T-cell (primary cell): ENCODE results near the gene RPP40. TPM values are rescaled to one million over a fixed set of nuclear protein-coding genes. Genes with fewer than 3 reads are reported as not detected.
A peak's percentile ranks its signal among the peaks of the same experiment; 100 is the strongest.

Source experiments
- ATAC-seq, 4 experiments: fragments of 200-7000 bp in 3 of 4; fragments of 150-1000 bp in 1 of 4; cut with Tn5 transposase; replicated peaks in 1 of 4; 1 replicate in 3 of 4; 2 replicates in 1 of 4; pipeline ENCODE4 v1.10.0; 2021; ENCODE audit warnings: moderate library complexity in 3 of 4, mild to moderate bottlenecking in 2 of 4, moderate number of reproducible peaks in 1 of 4
- CTCF ChIA-PET, 2 donors: fragments of 300-600 bp; sonication (Branson Sonifier 250); formaldehyde crosslinking; loops; one replicate each; lab custom pipeline; 2022; ENCODE audit warnings: antibody characterized with exemption in 2 of 2; lab: Charles Lee
- POLR2A ChIA-PET, 2 donors: fragments of 300-600 bp; sonication (Branson Sonifier 250); formaldehyde crosslinking; loops; one replicate each; lab custom pipeline; 2022; ENCODE audit warnings: antibody characterized with exemption in 2 of 2; lab: Charles Lee
- DNase-seq, 35 experiments: peaks; one replicate each; pipeline versions ENCODE4 v3.0.0 to v3.0.0-alpha.2; 2013 to 2023
- H3K27ac ChIP-seq: one replicate; pipeline ENCODE4 v1.5.1; 2013; ENCODE audit warnings: low read length
- H3K27me3 ChIP-seq, 2 experiments: replicated peaks in 1 of 2; 1 replicate in 1 of 2; 2 replicates in 1 of 2; pipeline versions ENCODE4 v1.6.1 to v1.7.0; 2013; ENCODE audit warnings: low read length in 1 of 2, mixed read lengths in 1 of 2; ENCODE audit not compliant: control insufficient read depth in 2 of 2, insufficient read depth in 2 of 2; ENCODE audit errors: extremely low read depth in 1 of 2
- H3K36me3 ChIP-seq, 2 donors: 1 replicate in 1 of 2; 2 replicates in 1 of 2; pipeline versions ENCODE4 v1.6.1 to v1.7.0; 2013; ENCODE audit warnings: low read length in 1 of 2; ENCODE audit not compliant: control insufficient read depth in 2 of 2, insufficient read depth in 1 of 2; ENCODE audit errors: extremely low read depth in 1 of 2
- H3K4me1 ChIP-seq, 2 experiments: 1 replicate in 1 of 2; 2 replicates in 1 of 2; pipeline versions ENCODE4 v1.6.1 to v1.7.0; 2013; ENCODE audit warnings: low read length in 2 of 2, mixed read lengths in 1 of 2; ENCODE audit not compliant: insufficient read depth in 2 of 2, control insufficient read depth in 1 of 2; ENCODE audit errors: extremely low read depth in 1 of 2
- H3K4me3 ChIP-seq, 2 donors: 1 replicate in 1 of 2; 2 replicates in 1 of 2; pipeline versions ENCODE4 v1.5.1 to v1.7.0; 2013; ENCODE audit warnings: mild to moderate bottlenecking in 2 of 2, low read length in 1 of 2, moderate library complexity in 1 of 2; ENCODE audit not compliant: control insufficient read depth in 1 of 2; ENCODE audit errors: extremely low read depth in 1 of 2
- H3K9me3 ChIP-seq: 2 replicates; pipeline ENCODE4 v1.7.0; 2013
- H3K27ac Mint-ChIP-seq, 2 donors: one replicate each; pipeline ENCODE4 v1.8.0; 2020 to 2021; ENCODE audit warnings: mild to moderate bottlenecking in 2 of 2, mixed read lengths in 2 of 2
- H3K27me3 Mint-ChIP-seq, 2 donors: one replicate each; pipeline ENCODE4 v1.8.0; 2021 to 2022; ENCODE audit warnings: mixed read lengths in 2 of 2
- H3K36me3 Mint-ChIP-seq: one replicate; pipeline ENCODE4 v1.8.0; 2021; ENCODE audit warnings: mixed read lengths
- H3K4me1 Mint-ChIP-seq, 3 donors: one replicate each; pipeline ENCODE4 v1.8.0; 2020 to 2022; ENCODE audit warnings: mixed read lengths in 3 of 3, mild to moderate bottlenecking in 1 of 3
- H3K4me3 Mint-ChIP-seq, 3 donors: one replicate each; pipeline ENCODE4 v1.8.0; 2020 to 2022; ENCODE audit warnings: mild to moderate bottlenecking in 3 of 3, mixed read lengths in 3 of 3, moderate library complexity in 3 of 3
- H3K9me3 Mint-ChIP-seq, 3 donors: one replicate each; pipeline ENCODE4 v1.8.0; 2020 to 2022; ENCODE audit warnings: mixed read lengths in 3 of 3
- WGBS: methylation state at CpG from one replicate; pipeline ENCODE4 v1.1.5; 2013; ENCODE audit warnings: missing lambda C conversion rate; ENCODE audit not compliant: insufficient coverage; 5-methylcytosine and 5-hydroxymethylcytosine counted together
- total RNA-seq, 35 experiments: library from RNA in 6 of 35; stranded (reverse) in 6 of 35; fragments of 120-200 nt in 1 of 35; gene quantifications; one replicate each; pipeline versions ENCODE4 v1.2.1 to v1.2.4 and lab custom pipeline; 2013 to 2026

The RPP40 gene
- total RNA-seq, 5 donors from 2014 or later (not counting 1 experiment from before 2014, with no cell fraction given), result 2.0 to 7.8 (median 4.8) TPM

DNA sequence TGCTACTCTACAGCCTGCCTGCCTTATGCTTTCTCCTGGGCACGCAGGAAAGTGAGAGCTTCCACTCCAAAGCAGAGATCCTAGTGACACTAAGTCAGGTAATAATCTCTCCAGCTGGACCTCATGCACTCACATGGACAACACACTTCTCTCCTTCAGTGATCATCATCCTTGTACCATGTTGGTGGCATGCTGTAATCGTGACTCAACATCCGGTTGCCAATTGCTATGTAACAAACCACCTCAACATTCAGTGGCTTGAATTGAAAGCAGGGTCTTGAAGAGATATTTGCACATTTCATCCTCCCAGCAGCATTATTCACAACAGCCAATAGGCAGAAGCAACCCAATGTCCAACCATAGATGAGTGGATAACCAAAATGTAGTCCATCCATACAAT is 41.0 kb upstream of the RPP40 start:
- Mint-ChIP-seq H3K27ac (no peak overlapping the region), H3K36me3 (peaks cover 32% of the 10 kb centered on the region), H3K27me3 (peaks cover 3 to 7% of the 10 kb centered on the region in 2 donors), H3K4me1 (no peaks in the 10 kb centered on the region), H3K4me3 (no peak overlapping the region), H3K9me3 (peaks cover 0 to 7% (median 1%) of the 10 kb centered on the region in 3 donors)
- no peak overlapping the region for H3K4me3 ChIP-seq
- H3K36me3 ChIP-seq, result no peaks in the 10 kb centered on the region
- POLR2A ChIA-PET, result no interaction called here
- ATAC-seq, result no peak
- H3K9me3 ChIP-seq, result no peaks in the 10 kb centered on the region
- WGBS, result no CpG with 5 or more reads among the region's 3 CpGs
- CTCF ChIA-PET, result no interaction called here
- no peaks in the 10 kb centered on the region for H3K4me1 ChIP-seq
- no peak overlapping the region for H3K27ac ChIP-seq
- DNase-seq, result no peak
- no peaks in the 10 kb centered on the region for H3K27me3 ChIP-seq

GRCh38 chr6:5042436-5042835 is 38.6 kb upstream of the RPP40 start:
- Mint-ChIP-seq H3K27me3 (peaks cover 2 to 3% of the 10 kb centered on the region in 2 donors), H3K9me3 (no peaks in the 10 kb centered on the region), H3K4me3 (no peak overlapping the region), H3K36me3 (peaks cover 29% of the 10 kb centered on the region), H3K4me1 (no peaks in the 10 kb centered on the region), H3K27ac (no peak overlapping the region)
- DNase-seq, result no peak
- Histone ChIP-seq H3K4me1 (no peaks in the 10 kb centered on the region), H3K4me3 (no peak overlapping the region), H3K36me3 (no peaks in the 10 kb centered on the region), H3K27ac (no peak overlapping the region), H3K9me3 (no peaks in the 10 kb centered on the region), H3K27me3 (no peaks in the 10 kb centered on the region)
- WGBS, result 88% methylated on average over 2 of the region's 3 CpGs
- ATAC-seq, result no peak
- CTCF ChIA-PET, result interaction anchor here in 1 of 2 donors (0.6 kb wide), 1 partner anchor 1053 kb away, joined by 3 read pairs; no protein-coding TSS in a partner anchor
- POLR2A ChIA-PET, result no interaction called here

GRCh38 chr6:5041955-5042354 is 38.1 kb upstream of the RPP40 start:
- Histone ChIP-seq H3K4me1 (no peaks in the 10 kb centered on the region), H3K36me3 (no peaks in the 10 kb centered on the region), H3K27ac (no peak overlapping the region), H3K4me3 (no peak overlapping the region), H3K9me3 (no peaks in the 10 kb centered on the region), H3K27me3 (no peaks in the 10 kb centered on the region)
- no peak overlapping the region for H3K27ac Mint-ChIP-seq
- no peak for DNase-seq
- WGBS, result no CpG with 5 or more reads among the region's 2 CpGs
- POLR2A ChIA-PET, result no interaction called here
- ATAC-seq, result no peak
- peaks cover 0 to 2% of the 10 kb centered on the region in 2 donors for H3K27me3 Mint-ChIP-seq
- H3K4me3 Mint-ChIP-seq, result no peak overlapping the region
- H3K4me1 Mint-ChIP-seq, result no peaks in the 10 kb centered on the region
- H3K36me3 Mint-ChIP-seq, result peaks cover 29% of the 10 kb centered on the region
- H3K9me3 Mint-ChIP-seq, result no peaks in the 10 kb centered on the region
- CTCF ChIA-PET, result interaction anchor here in 1 of 2 donors (0.6 kb wide), 1 partner anchor 1052 kb away, joined by 3 read pairs; no protein-coding TSS in a partner anchor

DNA sequence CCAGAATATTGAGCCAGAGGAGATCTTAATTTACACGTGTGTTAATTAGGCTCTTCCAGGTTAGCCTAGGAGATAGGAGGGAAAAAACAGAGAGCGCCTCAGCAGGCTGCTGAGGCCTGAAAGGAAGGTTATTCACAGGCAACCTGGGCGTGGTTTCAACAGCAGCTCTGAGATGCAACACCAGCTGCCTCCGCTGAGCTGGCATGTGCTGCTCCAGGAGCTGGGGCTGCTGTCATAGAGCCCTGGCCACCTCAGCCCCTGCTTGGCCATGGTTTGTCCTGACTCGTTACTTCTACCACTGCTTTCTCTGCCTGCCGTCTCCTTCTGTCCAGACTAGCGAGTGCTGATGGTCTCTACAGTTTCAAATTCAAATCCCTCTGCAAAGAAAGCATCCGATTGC is 32.4 kb upstream of the RPP40 start:
- H3K27me3 Mint-ChIP-seq, result no peaks in the 10 kb centered on the region
- no peak overlapping the region for H3K4me3 Mint-ChIP-seq
- ChIA-PET CTCF (interaction anchor here in 1 of 2 donors (1.0 kb wide), 1 partner anchor 22 kb away, joined by 3 read pairs; no protein-coding TSS in a partner anchor), POLR2A (no interaction called here)
- Histone ChIP-seq H3K4me3 (no peak overlapping the region), H3K4me1 (no peaks in the 10 kb centered on the region), H3K36me3 (no peaks in the 10 kb centered on the region), H3K27me3 (peaks cover 0 to 2% of the 10 kb centered on the region in 2 experiments), H3K9me3 (no peaks in the 10 kb centered on the region), H3K27ac (no peak overlapping the region)
- no peaks in the 10 kb centered on the region for H3K36me3 Mint-ChIP-seq
- no peaks in the 10 kb centered on the region for H3K9me3 Mint-ChIP-seq
- ATAC-seq (no peak), DNase-seq (no peak)
- H3K27ac Mint-ChIP-seq, result no peak overlapping the region
- H3K4me1 Mint-ChIP-seq, result peaks cover 0 to 3% (median 3%) of the 10 kb centered on the region in 3 donors
- 67% methylated on average over 8 of the region's 8 CpGs for WGBS

DNA sequence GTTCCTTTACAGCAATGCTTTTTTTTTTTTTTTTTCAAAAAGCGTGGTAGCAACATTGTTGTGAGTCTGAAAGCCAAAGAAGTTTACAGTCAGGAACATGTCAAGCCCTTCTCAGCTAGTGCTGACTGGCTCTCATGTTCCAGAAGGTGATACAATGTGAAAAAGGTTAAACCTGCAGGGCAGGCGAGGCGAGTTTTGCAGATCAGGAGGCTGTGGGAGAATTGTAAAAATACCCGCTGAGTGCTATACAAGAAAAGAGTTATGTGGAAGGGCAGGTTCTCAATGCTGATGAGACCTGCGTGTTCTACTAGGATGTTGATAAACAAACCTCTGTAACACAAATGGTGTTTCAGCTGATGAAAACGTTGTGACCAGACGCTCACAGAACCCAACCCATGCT is 30.9 kb upstream of the RPP40 start:
- Mint-ChIP-seq H3K4me3 (no peak overlapping the region), H3K27me3 (no peaks in the 10 kb centered on the region), H3K27ac (no peak overlapping the region), H3K9me3 (no peaks in the 10 kb centered on the region), H3K36me3 (no peaks in the 10 kb centered on the region), H3K4me1 (peaks cover 8 to 9% (median 9%) of the 10 kb centered on the region in 3 donors)
- no peak overlapping the region for H3K27ac ChIP-seq
- peaks cover 0 to 5% of the 10 kb centered on the region in 2 experiments for H3K27me3 ChIP-seq
- H3K4me1 ChIP-seq, result no peaks in the 10 kb centered on the region
- CTCF ChIA-PET, result no interaction called here
- DNase-seq (no peak), ATAC-seq (no peak)
- no peak overlapping the region for H3K4me3 ChIP-seq
- no peaks in the 10 kb centered on the region for H3K9me3 ChIP-seq
- POLR2A ChIA-PET, result no interaction called here
- 86% methylated on average over 3 of the region's 7 CpGs for WGBS
- no peaks in the 10 kb centered on the region for H3K36me3 ChIP-seq

DNA sequence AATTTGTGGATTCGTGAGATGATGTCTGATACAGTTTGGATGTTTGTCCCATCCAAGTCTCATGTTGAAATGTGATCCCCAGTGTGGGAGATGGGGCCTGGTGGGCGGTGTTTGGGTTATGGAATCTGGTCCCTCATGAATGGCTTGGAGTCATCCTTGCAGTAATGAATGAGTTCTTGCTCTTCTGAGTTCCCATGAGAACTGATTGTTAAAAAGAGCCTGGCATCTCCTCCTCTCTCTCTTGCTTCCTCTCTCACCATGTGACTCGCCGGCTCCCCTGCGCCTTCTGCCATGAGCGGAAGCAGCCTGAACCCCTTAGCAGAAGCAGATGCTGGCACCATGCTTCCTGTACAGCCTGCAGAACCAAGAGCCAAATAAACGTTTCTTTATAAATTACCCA is 30.5 kb upstream of the RPP40 start:
- POLR2A ChIA-PET, result no interaction called here
- Histone ChIP-seq H3K27me3 (peaks cover 0 to 5% of the 10 kb centered on the region in 2 experiments), H3K36me3 (no peaks in the 10 kb centered on the region), H3K4me1 (no peaks in the 10 kb centered on the region), H3K27ac (no peak overlapping the region), H3K9me3 (no peaks in the 10 kb centered on the region), H3K4me3 (no peak overlapping the region)
- DNase-seq, result peak in 1 of 35 experiments; percentile 14
- no peak overlapping the region for H3K27ac Mint-ChIP-seq
- no peaks in the 10 kb centered on the region for H3K27me3 Mint-ChIP-seq
- no peaks in the 10 kb centered on the region for H3K9me3 Mint-ChIP-seq
- no peak for ATAC-seq
- WGBS, result 57% methylated on average over 2 of the region's 7 CpGs
- H3K4me3 Mint-ChIP-seq, result no peak overlapping the region
- CTCF ChIA-PET, result no interaction called here
- H3K4me1 Mint-ChIP-seq, result peaks cover 8 to 9% (median 9%) of the 10 kb centered on the region in 3 donors
- H3K36me3 Mint-ChIP-seq, result no peaks in the 10 kb centered on the region
